Calu3 (cell line): ENCODE results near the gene ZNF213. TPM values are rescaled to one million over a fixed set of nuclear protein-coding genes. Genes with fewer than 3 reads are reported as not detected.

Source experiments
- BruUV-seq: library from RNA; stranded (reverse); fragments of 400-500 nt; replicated peaks from 2 replicates; lab custom pipeline; 2021; lab: Mats Ljungman, UMichigan
- CTCF ChIA-PET: fragments of 300-600 bp; sonication (Branson Sonifier 250); formaldehyde crosslinking; loops from one replicate; lab custom pipeline; 2022; ENCODE audit warnings: antibody characterized with exemption; lab: Charles Lee
- DNase-seq: peaks from one replicate; pipeline ENCODE4 v3.0.0; 2022
- H3K27ac Mint-ChIP-seq: one replicate; pipeline ENCODE4 v1.8.0; 2022; ENCODE audit warnings: mixed read lengths; ENCODE audit not compliant: unreplicated experiment
- H3K27me3 Mint-ChIP-seq: one replicate; pipeline ENCODE4 v1.8.0; 2022; ENCODE audit warnings: mixed read lengths; ENCODE audit not compliant: unreplicated experiment
- H3K36me3 Mint-ChIP-seq: one replicate; pipeline ENCODE4 v1.8.0; 2022; ENCODE audit warnings: mild to moderate bottlenecking, moderate library complexity, mixed read lengths; ENCODE audit not compliant: insufficient read depth, unreplicated experiment
- H3K4me1 Mint-ChIP-seq: one replicate; pipeline ENCODE4 v1.8.0; 2022; ENCODE audit warnings: mild to moderate bottlenecking, low read depth, mixed read lengths; ENCODE audit not compliant: unreplicated experiment
- H3K4me3 Mint-ChIP-seq: one replicate; pipeline ENCODE4 v1.8.0; 2022; ENCODE audit warnings: mild to moderate bottlenecking, low read depth, moderate library complexity, mixed read lengths; ENCODE audit not compliant: unreplicated experiment
- H3K9me3 Mint-ChIP-seq: one replicate; pipeline ENCODE4 v1.8.0; 2022; ENCODE audit warnings: low read depth, mixed read lengths; ENCODE audit not compliant: unreplicated experiment
- CTCF ChIP-seq: fragments of 200-600 bp; IDR thresholded peaks from one replicate; pipeline ENCODE4 v1.8.0; 2022; ENCODE audit warnings: antibody characterized with exemption; ENCODE audit not compliant: unreplicated experiment
- intact Hi-C: fragments of 100-400 bp; cut with micrococcal nuclease; formaldehyde crosslinking; loops from one replicate; pipeline ENCODE4 v1.10.0; 2022; ENCODE audit not compliant: unreplicated experiment
- total RNA-seq: library from RNA; stranded (reverse); gene quantifications from 2 replicates; pipeline ENCODE4 v1.2.3, GENCODE V29; 2022

The ZNF213 gene
- total RNA-seq, 1 experiment from 2014 or later, result 11.8 TPM

- H3K4me1 Mint-ChIP-seq, result peaks cover 30% of the 10 kb centered on the region
- no peak for TF ChIP-seq CTCF
- H3K27ac Mint-ChIP-seq, result no peak overlapping the region
- no peaks in the 10 kb centered on the region for H3K9me3 Mint-ChIP-seq
- no peak overlapping the region for H3K4me3 Mint-ChIP-seq
- peaks cover 18% of the 10 kb centered on the region for H3K36me3 Mint-ChIP-seq
- DNase-seq, result no peak
- intact Hi-C loops, result no loop called here
- no TSS peak for BruUV-seq
- peaks cover 50% of the 10 kb centered on the region for H3K27me3 Mint-ChIP-seq
- CTCF ChIA-PET, result interaction anchor here (0.6 to 0.9 kb wide), 2 partner anchors 9 to 22 kb away, joined by 3 read pairs; no protein-coding TSS in a partner anchor
Measured at GRCh38 chr16:3095869-3096268, 39.0 kb upstream of the ZNF213 start.

GRCh38 chr16:3096362-3096761, 38.5 kb upstream of the ZNF213 start:
- Mint-ChIP-seq H3K4me1 (peaks cover 30% of the 10 kb centered on the region), H3K4me3 (no peak overlapping the region), H3K36me3 (peaks cover 18% of the 10 kb centered on the region), H3K27me3 (peaks cover 45% of the 10 kb centered on the region), H3K27ac (no peak overlapping the region), H3K9me3 (no peaks in the 10 kb centered on the region)
- intact Hi-C loops, result no loop called here
- no peak for TF ChIP-seq CTCF
- BruUV-seq, result no TSS peak
- CTCF ChIA-PET, result interaction anchor here (0.6 to 0.9 kb wide), 2 partner anchors 9 to 21 kb away, joined by 3 read pairs; no protein-coding TSS in a partner anchor
- no peak for DNase-seq

GRCh38 chr16:3097266-3097665, 37.6 kb upstream of the ZNF213 start:
- H3K9me3 Mint-ChIP-seq, result no peaks in the 10 kb centered on the region

GRCh38 chr16:3098459-3099394, 36.1 kb upstream of the ZNF213 start, which contains the start of gene ZSCAN10:
ZSCAN10 (minus strand) TSS chr16:3099294; CDS start chr16:3092937, 6,357 bp downstream.
- CTCF ChIA-PET, result interaction anchor here (0.6 to 1.4 kb wide), 6 partner anchors 14 to 764 kb away, joined by 3 to 10 read pairs (median 4); no protein-coding TSS in a partner anchor
- intact Hi-C loops, result no loop called here
- H3K27me3 Mint-ChIP-seq, result peaks cover 30% of the 10 kb centered on the region
- TF ChIP-seq CTCF, result no peak
- peak within 1 kb of the TSS; percentile 70 for H3K4me3 Mint-ChIP-seq
- peak within 1 kb of the TSS; percentile 53 for H3K27ac Mint-ChIP-seq
- H3K4me1 Mint-ChIP-seq, result peaks cover 30% of the 10 kb centered on the region
- H3K9me3 Mint-ChIP-seq, result no peaks in the 10 kb centered on the region
- H3K36me3 Mint-ChIP-seq, result peaks cover 23% of the 10 kb centered on the region
- DNase-seq, result no peak
- BruUV-seq, result no TSS peak

More at GRCh38 chr16:3097266-3097665, 37.6 kb upstream of the ZNF213 start:
- peaks cover 36% of the 10 kb centered on the region for H3K27me3 Mint-ChIP-seq
- no peak for DNase-seq
- CTCF ChIA-PET, result interaction anchor here (0.6 to 1.4 kb wide), 2 partner anchors 38 to 65 kb away, joined by 4 to 5 read pairs; no protein-coding TSS in a partner anchor
- no peak for TF ChIP-seq CTCF
- peaks cover 22% of the 10 kb centered on the region for H3K36me3 Mint-ChIP-seq
- no TSS peak for BruUV-seq
- no peak overlapping the region for H3K4me3 Mint-ChIP-seq
- no peak overlapping the region for H3K27ac Mint-ChIP-seq
- H3K4me1 Mint-ChIP-seq, result peaks cover 30% of the 10 kb centered on the region
- intact Hi-C loops, result no loop called here
